ENCODE data around the gene NEDD4L.

Gene NEDD4L

DNA sequence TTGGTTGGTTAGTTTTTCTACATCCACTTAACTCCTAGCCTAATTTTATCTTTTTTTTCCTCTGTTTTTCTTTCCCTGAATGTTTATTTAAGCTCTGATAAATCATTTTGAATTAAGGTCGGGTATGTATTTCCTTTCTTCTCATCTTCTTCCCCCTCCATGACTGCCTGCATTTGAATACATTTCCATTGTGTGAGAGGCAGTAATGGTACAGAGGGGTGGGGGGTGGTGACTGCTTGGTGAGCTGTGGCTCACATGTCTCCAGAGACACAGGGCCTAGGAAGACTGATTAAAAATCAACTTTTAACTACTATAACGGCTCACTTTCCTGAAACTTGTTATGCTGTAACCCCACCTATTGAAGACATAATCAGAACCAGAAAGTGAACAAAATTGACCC, 58.0 kb downstream of the NEDD4L start:
- no peak for ATAC-seq
- TF ChIP-seq, protein P1, sequence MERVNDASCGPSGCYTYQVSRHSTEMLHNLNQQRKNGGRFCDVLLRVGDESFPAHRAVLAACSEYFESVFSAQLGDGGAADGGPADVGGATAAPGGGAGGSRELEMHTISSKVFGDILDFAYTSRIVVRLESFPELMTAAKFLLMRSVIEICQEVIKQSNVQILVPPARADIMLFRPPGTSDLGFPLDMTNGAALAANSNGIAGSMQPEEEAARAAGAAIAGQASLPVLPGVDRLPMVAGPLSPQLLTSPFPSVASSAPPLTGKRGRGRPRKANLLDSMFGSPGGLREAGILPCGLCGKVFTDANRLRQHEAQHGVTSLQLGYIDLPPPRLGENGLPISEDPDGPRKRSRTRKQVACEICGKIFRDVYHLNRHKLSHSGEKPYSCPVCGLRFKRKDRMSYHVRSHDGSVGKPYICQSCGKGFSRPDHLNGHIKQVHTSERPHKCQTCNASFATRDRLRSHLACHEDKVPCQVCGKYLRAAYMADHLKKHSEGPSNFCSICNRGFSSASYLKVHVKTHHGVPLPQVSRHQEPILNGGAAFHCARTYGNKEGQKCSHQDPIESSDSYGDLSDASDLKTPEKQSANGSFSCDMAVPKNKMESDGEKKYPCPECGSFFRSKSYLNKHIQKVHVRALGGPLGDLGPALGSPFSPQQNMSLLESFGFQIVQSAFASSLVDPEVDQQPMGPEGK (CRISPR knock-in tag; IDR thresholded peaks at IDR 0.05; ENCODE audit: borderline replicate concordance): no peak
- TF ChIP-seq ARNTL (CRISPR knock-in tag; IDR thresholded peaks at IDR 0.05; ENCODE audit: borderline replicate concordance, low read depth) (no peak), ZC3H10 (CRISPR knock-in tag; IDR thresholded peaks at IDR 0.05) (no peak), ZFP30 (CRISPR knock-in tag; IDR thresholded peaks at IDR 0.05) (no peak), ISL1 (CRISPR knock-in tag; IDR thresholded peaks at IDR 0.05) (no peak), CSDC2 (CRISPR knock-in tag; IDR thresholded peaks at IDR 0.05) (no peak)

DNA sequence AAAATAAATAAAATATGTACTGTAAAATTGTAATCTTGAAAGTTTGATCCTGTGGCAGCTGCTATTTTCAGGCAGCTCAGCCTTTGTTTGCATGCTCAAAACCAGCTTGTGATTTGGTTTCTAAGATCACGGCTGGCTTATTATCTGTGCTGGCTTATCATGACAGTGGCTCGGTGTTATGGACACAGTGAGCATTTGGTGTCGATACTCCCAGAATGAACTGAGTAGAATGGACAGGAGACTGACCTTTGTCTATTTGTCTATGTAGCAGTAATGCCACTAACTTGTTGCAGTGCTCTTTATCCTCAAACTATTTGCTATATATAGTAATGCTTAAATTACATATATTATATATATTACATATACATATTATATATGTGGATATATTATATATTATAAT, 58.8 kb downstream of the NEDD4L start:
- TF ChIP-seq ZC3H10 (CRISPR knock-in tag; IDR thresholded peaks at IDR 0.05): no peak
- TF ChIP-seq CSRNP3 (CRISPR knock-in tag; IDR thresholded peaks at IDR 0.05): no peak
- TF ChIP-seq ZFP3 (CRISPR knock-in tag; IDR thresholded peaks at IDR 0.05): no peak
- no peak for TF ChIP-seq POU6F1 (CRISPR knock-in tag; IDR thresholded peaks at IDR 0.05; ENCODE audit: borderline replicate concordance, low read depth)
- no peak for TF ChIP-seq ZFP30 (CRISPR knock-in tag; IDR thresholded peaks at IDR 0.05)
- no peak for ATAC-seq

- TF ChIP-seq TOX (CRISPR knock-in tag; IDR thresholded peaks at IDR 0.05; ENCODE audit: borderline replicate concordance) (no peak), ZNF70 (CRISPR knock-in tag; IDR thresholded peaks at IDR 0.05) (no peak), POU6F1 (CRISPR knock-in tag; IDR thresholded peaks at IDR 0.05; ENCODE audit: borderline replicate concordance, low read depth) (no peak), ZNF565 (CRISPR knock-in tag; conservative IDR thresholded peaks at IDR 0.05; ENCODE audit: low read depth) (no peak), RARB (CRISPR knock-in tag; IDR thresholded peaks at IDR 0.05) (no peak), ZC3H10 (CRISPR knock-in tag; IDR thresholded peaks at IDR 0.05) (no peak), ISL1 (CRISPR knock-in tag; IDR thresholded peaks at IDR 0.05) (no peak), BACH2 (CRISPR knock-in tag; IDR thresholded peaks at IDR 0.05; ENCODE audit: borderline replicate concordance) (no peak), TCF4 (CRISPR knock-in tag; IDR thresholded peaks at IDR 0.05; ENCODE audit: borderline replicate concordance) (no peak), CSRNP3 (CRISPR knock-in tag; IDR thresholded peaks at IDR 0.05) (no peak), CSDC2 (CRISPR knock-in tag; IDR thresholded peaks at IDR 0.05) (no peak), SNAI2 (CRISPR knock-in tag; IDR thresholded peaks at IDR 0.05) (no peak), ARNTL (CRISPR knock-in tag; IDR thresholded peaks at IDR 0.05; ENCODE audit: borderline replicate concordance, low read depth) (no peak), GLIS3 (CRISPR knock-in tag; IDR thresholded peaks at IDR 0.05) (no peak)
- TF ChIP-seq, protein P1 (CRISPR knock-in tag; IDR thresholded peaks at IDR 0.05; ENCODE audit: borderline replicate concordance): no peak
Observed at GRCh38 chr18:58103339-58103985, 59.4 kb downstream of the NEDD4L start.

More at GRCh38 chr18:58103339-58103985, 59.4 kb downstream of the NEDD4L start:
- ATAC-seq: no peak
